ENCODE data around the gene ACAP1.

ACAP1 gene, protein sequence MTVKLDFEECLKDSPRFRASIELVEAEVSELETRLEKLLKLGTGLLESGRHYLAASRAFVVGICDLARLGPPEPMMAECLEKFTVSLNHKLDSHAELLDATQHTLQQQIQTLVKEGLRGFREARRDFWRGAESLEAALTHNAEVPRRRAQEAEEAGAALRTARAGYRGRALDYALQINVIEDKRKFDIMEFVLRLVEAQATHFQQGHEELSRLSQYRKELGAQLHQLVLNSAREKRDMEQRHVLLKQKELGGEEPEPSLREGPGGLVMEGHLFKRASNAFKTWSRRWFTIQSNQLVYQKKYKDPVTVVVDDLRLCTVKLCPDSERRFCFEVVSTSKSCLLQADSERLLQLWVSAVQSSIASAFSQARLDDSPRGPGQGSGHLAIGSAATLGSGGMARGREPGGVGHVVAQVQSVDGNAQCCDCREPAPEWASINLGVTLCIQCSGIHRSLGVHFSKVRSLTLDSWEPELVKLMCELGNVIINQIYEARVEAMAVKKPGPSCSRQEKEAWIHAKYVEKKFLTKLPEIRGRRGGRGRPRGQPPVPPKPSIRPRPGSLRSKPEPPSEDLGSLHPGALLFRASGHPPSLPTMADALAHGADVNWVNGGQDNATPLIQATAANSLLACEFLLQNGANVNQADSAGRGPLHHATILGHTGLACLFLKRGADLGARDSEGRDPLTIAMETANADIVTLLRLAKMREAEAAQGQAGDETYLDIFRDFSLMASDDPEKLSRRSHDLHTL

GRCh38 chr17:7336240-7337175 lies at the start of gene ACAP1:
TSS of gene ACAP1 (plus strand) at chr17:7336529. CDS start at chr17:7336735, 206 bp downstream.
- peak; percentile 85 for DNase-seq (ENCODE audit: low read depth)

DNA sequence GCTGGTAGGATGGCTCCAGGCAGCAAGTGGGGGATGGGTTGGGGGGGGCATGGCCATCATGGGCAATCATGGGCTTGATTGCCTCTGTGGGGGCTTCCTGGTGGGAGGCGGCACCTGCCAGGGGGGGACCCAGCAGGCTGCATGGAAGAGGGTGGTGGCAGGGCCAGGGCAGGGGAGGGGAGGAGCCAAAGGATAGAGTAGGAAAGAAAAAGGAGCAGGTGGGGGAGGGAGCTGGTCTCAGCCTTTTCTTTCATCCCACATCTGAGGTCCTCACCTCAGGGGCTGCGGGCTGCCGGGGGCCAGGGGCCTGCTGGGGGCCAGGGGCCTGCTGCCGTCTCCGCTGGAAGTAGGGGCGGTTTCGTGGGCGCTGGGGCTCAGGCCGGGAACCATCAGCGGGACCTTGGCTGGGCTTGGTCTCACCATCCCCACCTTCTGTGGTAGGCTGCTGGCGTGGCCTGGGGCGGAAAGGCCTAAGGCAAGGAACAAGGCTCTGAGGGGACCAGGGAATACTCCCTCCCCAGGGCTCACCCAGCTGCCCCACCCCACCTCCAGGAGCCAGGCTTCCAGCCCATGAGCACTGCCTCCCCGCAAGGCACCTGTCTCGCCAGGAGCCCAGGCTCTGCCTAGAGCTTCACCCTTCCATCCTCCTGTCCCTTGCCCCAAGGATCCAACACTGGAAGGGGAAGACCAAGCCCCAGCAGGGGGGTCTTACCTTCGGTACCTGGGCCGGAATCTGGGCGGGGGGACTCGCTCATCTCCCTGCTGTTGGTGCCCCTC lies 46.9 kb upstream of the ACAP1 start:
- no peak for DNase-seq (ENCODE audit: low read depth)

DNA sequence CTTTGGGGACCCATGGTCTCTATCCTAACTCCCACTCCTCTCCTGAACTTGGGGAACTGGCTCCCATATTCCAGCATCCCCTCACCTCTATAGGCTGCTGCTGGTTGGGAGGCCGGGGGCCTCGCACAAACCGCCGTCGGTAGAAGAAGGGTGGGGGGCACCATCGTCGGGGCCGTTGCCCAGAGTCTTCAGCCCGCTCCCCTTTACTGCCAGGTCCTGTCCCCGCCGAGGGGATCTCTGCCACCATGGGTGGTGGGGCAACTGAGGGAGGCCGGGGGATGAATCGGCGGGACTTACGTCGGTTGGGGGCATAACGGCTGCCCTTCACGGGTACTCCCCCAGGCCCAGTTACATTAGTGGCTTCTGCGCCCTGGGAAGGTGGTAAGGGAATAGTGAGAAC lies 46.2 kb upstream of the ACAP1 start:
- DNase-seq (ENCODE audit: low read depth) = no peak

DNA sequence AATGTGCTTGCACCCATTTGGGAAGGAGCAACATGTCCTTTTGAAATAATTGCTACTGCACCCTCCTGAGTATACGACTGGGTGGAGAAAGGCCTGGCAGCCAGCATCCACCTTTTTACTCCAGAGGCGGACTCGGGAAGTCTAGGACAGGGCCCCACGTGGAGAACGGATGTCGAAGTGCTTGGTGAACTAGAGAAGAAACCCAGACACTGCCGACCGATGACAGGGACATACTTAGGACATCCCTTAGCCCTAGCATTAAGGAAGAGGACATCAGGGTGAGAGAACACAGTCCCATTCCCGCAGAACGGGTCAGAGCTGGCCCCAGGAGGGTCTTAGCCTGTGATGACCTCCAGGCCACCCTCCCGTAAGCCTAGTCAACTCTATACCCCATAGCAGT lies 45.6 kb upstream of the ACAP1 start:
- DNase-seq (ENCODE audit: low read depth) = no peak

GRCh38 chr17:7292194-7292593 lies 44.1 kb upstream of the ACAP1 start:
- DNase-seq (ENCODE audit: low read depth) = no peak

GRCh38 chr17:7292729-7293128 lies 43.6 kb upstream of the ACAP1 start:
- DNase-seq (ENCODE audit: low read depth) = no peak

- DNase-seq (ENCODE audit: low read depth) = no peak
These were observed 43.2 kb upstream of the ACAP1 start for GRCh38 chr17:7293159-7293558.

- DNase-seq (ENCODE audit: low read depth) = no peak
These were observed 42.3 kb upstream of the ACAP1 start for GRCh38 chr17:7293816-7294613.

GRCh38 chr17:7294614-7295153 lies 41.6 kb upstream of the ACAP1 start, which contains the start of gene YBX2:
TSS of gene YBX2 (minus strand) at chr17:7294639. CDS start at chr17:7294500, 139 bp downstream.
- DNase-seq (ENCODE audit: low read depth) = peak; percentile 69

DNA sequence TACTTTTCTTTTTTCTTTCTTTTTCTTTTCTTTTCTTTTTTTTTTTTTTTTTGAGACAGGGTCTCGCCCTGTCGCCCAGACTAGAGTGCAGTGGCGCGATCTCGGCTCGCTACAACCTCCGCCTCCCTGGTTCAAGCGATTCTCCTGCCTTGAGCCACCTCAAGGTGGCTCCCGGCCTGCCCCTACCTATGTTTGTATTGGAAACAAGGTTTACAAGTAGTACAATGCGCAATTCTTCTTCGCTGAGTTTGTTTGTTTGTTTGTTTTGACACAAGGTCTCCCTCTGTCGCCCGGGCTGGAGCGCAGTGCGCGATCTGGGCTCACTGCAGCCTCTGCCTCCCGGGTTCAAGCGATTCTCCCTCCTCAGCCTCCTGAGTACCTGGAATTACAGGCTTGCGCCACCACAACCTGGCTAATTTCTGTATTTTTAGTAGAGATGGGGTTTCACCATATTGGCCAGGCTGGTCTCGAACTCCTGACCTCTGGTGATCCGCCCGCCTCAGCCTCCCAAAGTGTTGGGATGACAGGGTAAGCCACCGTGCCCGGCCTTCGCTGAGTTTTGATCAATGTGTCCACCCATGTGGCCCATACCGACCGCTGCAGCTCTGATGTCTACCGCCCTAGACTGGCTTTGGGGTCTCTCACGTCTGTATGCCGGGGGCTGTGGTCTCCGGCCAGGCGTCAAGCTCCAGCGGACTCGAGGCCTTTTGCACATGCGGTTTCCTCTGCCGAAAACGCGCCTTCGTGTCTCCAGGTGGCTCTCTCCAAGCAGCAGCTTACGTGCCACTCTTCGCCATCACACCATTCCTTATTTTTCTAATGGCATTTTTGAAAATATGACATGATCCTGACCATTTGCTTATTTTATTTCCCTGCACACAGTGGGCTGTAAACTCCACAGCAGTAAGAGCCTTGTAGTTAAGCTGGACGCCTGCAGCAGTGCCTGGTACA lies 40.8 kb upstream of the ACAP1 start:
- no peak for DNase-seq (ENCODE audit: low read depth)

DNA sequence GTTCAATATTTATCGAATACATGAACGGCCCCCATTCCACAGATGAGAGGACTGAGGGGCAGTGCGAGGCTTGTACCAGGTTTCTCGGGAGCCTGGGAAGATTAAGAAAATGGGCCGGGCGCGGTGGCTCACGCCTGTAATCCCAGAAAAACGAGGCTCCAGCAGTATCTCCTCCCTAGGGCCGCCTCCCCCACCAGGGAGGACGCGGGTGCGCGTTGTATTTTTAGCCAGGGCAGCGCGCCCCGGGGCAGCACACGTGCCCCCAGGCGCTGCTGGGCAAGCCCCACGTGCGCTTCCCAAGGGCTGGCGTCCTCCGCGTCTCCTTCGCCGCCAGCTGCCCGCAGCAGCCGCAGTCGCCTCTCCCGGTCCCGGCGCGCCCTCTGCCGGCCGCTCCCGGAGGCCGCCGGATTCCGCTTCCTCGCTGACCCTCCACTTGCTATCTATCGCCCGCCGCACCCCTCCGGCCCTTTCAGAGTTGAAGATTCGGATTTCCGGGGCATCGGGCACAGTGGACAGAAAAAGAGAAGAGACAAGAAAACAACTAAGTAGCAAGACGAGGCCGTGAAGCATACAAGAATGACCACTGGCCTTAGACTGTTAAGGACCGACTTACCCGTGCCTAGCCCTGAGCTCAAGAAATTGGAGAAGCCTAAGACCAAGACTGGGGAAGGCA lies 40.0 kb upstream of the ACAP1 start:
- peak; percentile 61 for DNase-seq (ENCODE audit: low read depth)

- DNase-seq (ENCODE audit: low read depth) = no peak
These were observed 32.1 kb upstream of the ACAP1 start for GRCh38 chr17:7304179-7304578.

DNA sequence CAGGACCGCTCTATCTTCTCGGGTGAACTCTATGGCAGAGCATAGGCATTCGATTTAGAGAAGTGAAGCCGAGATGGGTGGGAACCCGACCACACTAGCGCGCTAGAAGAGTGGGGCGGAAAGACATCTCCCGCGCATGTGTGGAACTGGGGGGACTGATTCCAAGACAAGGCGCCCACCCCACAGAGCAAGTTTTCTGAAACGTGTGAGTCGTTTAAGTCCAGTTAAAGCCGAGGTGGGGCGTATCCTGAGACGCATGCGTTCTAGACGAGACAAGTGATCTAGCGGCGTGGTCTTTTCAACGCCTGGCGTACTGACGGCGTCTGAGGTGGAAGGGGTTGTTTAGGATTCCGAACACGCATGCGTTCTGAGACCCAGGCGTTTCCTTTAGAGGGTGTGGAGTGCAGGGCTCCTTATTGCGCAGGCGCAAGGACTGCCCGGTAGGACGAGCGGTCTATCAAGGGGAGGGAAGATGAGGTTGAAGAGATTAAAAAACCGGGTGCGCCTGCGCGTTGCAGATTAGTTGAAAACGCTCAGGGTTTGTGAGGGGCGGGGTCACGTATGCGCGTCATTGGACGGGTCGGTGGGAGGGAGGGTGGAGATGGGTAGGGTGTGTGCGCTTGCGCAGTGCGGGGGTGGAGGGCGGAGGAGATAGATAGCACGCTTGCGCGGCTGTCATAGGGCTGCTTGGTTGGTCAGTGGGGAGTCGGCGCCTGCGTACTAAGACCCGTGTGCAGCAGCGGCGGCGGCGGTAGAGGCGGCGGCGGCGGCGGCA lies 29.2 kb upstream of the ACAP1 start, which contains the start of gene EIF5A:
TSS of gene EIF5A (plus strand) at position 718 of the 775 bp plus-strand sequence. CDS start 2,008 bp downstream, outside the sequence.
- DNase-seq (ENCODE audit: low read depth) = peak; percentile 100

- no peak for DNase-seq (ENCODE audit: low read depth)
These were observed 28.4 kb upstream of the ACAP1 start for GRCh38 chr17:7307686-7308624.

GRCh38 chr17:7308625-7309433 lies 27.5 kb upstream of the ACAP1 start:
- DNase-seq (ENCODE audit: low read depth) = peak; percentile 74

All from stimulated activated CD8-positive, alpha-beta memory T cell treated with anti-CD3 and anti-CD28 coated beads, Interleukin-4, amount 100 ng/mL, for 24 hours (primary cell).